Mesothelial cell of epicardium (in vitro differentiated cells): ENCODE results near the gene SHANK2. TPM values are rescaled to one million over a fixed set of nuclear protein-coding genes. Genes with fewer than 3 reads are reported as not detected.

Experiments used
- DNase-seq, 2 experiments: peaks; one replicate each; pipeline ENCODE4 v3.0.0; 2021; ENCODE audit warnings: low spot score in 2 of 2; ENCODE audit not compliant: unreplicated experiment in 2 of 2
- H3K27ac Mint-ChIP-seq: 2 replicates; pipeline ENCODE4 v1.8.0; 2021; ENCODE audit warnings: mixed read lengths
- H3K27me3 Mint-ChIP-seq: 2 replicates; pipeline ENCODE4 v1.8.0; 2021; ENCODE audit warnings: low read depth, mixed read lengths
- H3K36me3 Mint-ChIP-seq: 2 replicates; pipeline ENCODE4 v1.8.0; 2021; ENCODE audit warnings: mixed read lengths
- H3K4me1 Mint-ChIP-seq: 2 replicates; pipeline ENCODE4 v1.8.0; 2021; ENCODE audit warnings: mixed read lengths
- H3K4me3 Mint-ChIP-seq: 2 replicates; pipeline ENCODE4 v1.8.0; 2021; ENCODE audit warnings: mild to moderate bottlenecking, moderate library complexity, mixed read lengths
- H3K9me3 Mint-ChIP-seq: 2 replicates; pipeline ENCODE4 v1.8.0; 2021; ENCODE audit warnings: mixed read lengths
- total RNA-seq: library from RNA; stranded (reverse); gene quantifications from 3 replicates; pipeline ENCODE4 v1.2.1, GENCODE V29; 2021
- TF ChIP-seq, protein P1 (sequence below): fragments of 200-600 bp; sonication (generic); IDR thresholded peaks from one replicate; pipeline ENCODE4 v1.5.0; 2021; ENCODE audit warnings: antibody characterized with exemption; ENCODE audit not compliant: unreplicated experiment

The SHANK2 gene
- total RNA-seq, 1 donor from 2014 or later: 2.1 TPM

DNA sequence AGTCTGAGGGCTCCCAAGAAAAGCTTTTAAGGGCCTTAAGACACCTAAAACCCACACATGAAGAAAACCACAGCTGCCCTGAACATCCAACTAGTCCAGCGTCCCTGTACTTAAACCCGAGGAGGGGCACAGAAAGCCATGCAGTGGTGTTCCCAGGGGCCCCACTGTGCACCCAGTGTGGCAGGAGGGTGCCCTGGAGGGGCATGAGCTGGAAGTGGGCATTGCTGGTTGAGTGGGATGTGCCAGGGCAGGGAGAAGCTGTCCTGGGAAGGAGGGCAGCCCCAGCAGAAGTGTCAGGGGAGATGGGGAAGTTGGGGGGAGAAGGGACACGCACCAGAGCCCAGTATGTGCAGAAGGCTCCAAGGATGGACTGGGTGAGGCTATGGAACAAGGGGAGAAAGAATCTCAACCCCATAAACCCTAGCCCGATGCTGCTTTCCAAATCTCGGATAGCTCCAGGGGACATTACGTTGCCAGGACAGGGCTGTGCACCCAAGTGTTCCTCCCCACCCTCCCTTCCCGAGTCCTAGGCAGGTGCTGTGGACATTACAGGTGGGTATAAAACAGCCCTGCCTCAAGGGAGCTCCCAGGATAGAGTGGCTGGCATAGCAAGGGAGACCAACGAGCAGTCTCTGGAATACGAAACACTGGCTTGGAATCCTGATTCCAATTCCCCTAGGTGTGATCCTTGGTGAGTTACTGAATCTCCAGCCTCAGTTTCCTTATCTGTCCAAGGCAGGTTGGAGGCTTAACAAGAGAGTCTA lies 44.2 kb downstream of the SHANK2 start:
- H3K27ac Mint-ChIP-seq: no peak overlapping the region
- H3K4me1 Mint-ChIP-seq: peaks cover 7% of the 10 kb centered on the region

DNA sequence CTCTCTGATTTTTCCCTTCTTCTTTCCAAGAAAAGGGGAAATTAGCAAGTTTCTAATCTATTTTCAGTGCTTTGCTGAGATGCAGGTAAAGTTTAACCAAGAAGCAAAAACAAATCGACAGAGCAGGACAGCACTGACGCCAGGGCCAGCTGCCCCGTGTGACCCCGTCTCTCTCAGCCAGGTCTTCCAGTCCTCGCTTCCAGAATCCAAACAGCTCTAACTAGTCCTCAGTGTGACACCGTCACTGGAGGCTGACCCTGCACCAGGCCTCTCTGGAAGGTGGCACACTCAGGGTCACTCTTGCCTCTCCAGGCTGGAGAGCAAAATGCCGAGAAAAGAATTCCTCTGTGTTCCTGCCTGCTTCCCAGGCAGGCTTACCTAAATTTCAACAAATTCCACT lies 44.8 kb downstream of the SHANK2 start:
- H3K9me3 Mint-ChIP-seq: no peaks in the 10 kb centered on the region
- no peak for DNase-seq
- H3K27ac Mint-ChIP-seq: no peak overlapping the region
- no peaks in the 10 kb centered on the region for H3K36me3 Mint-ChIP-seq
- H3K4me3 Mint-ChIP-seq: no peak overlapping the region
- H3K4me1 Mint-ChIP-seq: peaks cover 7% of the 10 kb centered on the region
- TF ChIP-seq, protein P1, sequence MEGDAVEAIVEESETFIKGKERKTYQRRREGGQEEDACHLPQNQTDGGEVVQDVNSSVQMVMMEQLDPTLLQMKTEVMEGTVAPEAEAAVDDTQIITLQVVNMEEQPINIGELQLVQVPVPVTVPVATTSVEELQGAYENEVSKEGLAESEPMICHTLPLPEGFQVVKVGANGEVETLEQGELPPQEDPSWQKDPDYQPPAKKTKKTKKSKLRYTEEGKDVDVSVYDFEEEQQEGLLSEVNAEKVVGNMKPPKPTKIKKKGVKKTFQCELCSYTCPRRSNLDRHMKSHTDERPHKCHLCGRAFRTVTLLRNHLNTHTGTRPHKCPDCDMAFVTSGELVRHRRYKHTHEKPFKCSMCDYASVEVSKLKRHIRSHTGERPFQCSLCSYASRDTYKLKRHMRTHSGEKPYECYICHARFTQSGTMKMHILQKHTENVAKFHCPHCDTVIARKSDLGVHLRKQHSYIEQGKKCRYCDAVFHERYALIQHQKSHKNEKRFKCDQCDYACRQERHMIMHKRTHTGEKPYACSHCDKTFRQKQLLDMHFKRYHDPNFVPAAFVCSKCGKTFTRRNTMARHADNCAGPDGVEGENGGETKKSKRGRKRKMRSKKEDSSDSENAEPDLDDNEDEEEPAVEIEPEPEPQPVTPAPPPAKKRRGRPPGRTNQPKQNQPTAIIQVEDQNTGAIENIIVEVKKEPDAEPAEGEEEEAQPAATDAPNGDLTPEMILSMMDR: no peak
- peaks cover 2% of the 10 kb centered on the region for H3K27me3 Mint-ChIP-seq

More for the DNA sequence above, 44.2 kb downstream of the SHANK2 start:
- Mint-ChIP-seq H3K27me3 (peaks cover 3% of the 10 kb centered on the region), H3K4me3 (no peak overlapping the region), H3K36me3 (no peaks in the 10 kb centered on the region), H3K9me3 (no peaks in the 10 kb centered on the region)
- DNase-seq: no peak
- TF ChIP-seq, protein P1: no peak

- Mint-ChIP-seq H3K27me3 (no peaks in the 10 kb centered on the region), H3K9me3 (no peaks in the 10 kb centered on the region), H3K4me3 (peak overlapping the region; percentile 46), H3K4me1 (peaks cover 7% of the 10 kb centered on the region), H3K27ac (peak overlapping the region; percentile 40), H3K36me3 (no peaks in the 10 kb centered on the region)
- DNase-seq: no peak
- TF ChIP-seq, protein P1: no peak
Observed at GRCh38 chr11:71206186-71206585, 46.2 kb downstream of the SHANK2 start.

GRCh38 chr11:71204748-71205664 lies 47.4 kb downstream of the SHANK2 start:
- no peaks in the 10 kb centered on the region for H3K36me3 Mint-ChIP-seq
- H3K27ac Mint-ChIP-seq: no peak overlapping the region
- DNase-seq: no peak
- H3K4me3 Mint-ChIP-seq: no peak overlapping the region
- no peaks in the 10 kb centered on the region for H3K9me3 Mint-ChIP-seq
- no peaks in the 10 kb centered on the region for H3K27me3 Mint-ChIP-seq
- H3K4me1 Mint-ChIP-seq: peaks cover 7% of the 10 kb centered on the region
- TF ChIP-seq, protein P1: no peak

DNA sequence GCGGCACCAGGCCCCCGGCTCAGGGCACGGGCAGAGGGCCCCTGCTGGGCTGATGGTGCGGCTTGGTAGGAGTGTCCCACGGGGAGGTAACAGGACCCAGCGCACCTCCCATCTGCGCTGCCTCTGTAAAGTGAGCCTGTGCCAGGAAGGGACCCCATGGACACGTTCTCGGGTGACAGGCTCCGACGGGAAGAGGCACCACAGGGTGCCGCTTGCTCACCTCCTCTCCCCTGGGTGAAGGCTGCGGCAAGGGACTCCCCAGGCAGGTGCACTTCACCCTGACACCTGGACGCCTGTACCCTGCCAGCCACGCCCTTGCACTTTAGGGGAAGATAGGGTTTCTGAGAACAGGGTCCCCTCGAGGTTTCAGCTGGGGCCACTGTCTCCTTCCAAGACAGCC lies 48.1 kb downstream of the SHANK2 start:
- no peak for DNase-seq
- TF ChIP-seq, protein P1: no peak
- H3K27me3 Mint-ChIP-seq: no peaks in the 10 kb centered on the region
- no peaks in the 10 kb centered on the region for H3K36me3 Mint-ChIP-seq
- H3K4me3 Mint-ChIP-seq: no peak overlapping the region
- no peak overlapping the region for H3K27ac Mint-ChIP-seq
- H3K9me3 Mint-ChIP-seq: no peaks in the 10 kb centered on the region
- peaks cover 8% of the 10 kb centered on the region for H3K4me1 Mint-ChIP-seq
